MCF 10A (cell line): ENCODE data around the gene RANBP3L. TPM values are rescaled to one million over a fixed set of nuclear protein-coding genes. Genes with fewer than 3 reads are reported as not detected.

ENCODE experiments used
- BruUV-seq: library from RNA; stranded (reverse); fragments of 400-500 nt; replicated peaks from 2 replicates; lab custom pipeline; 2021; lab: Mats Ljungman, UMichigan
- CTCF ChIA-PET: fragments of 300-600 bp; sonication (Branson Sonifier 250); formaldehyde crosslinking; extraction: SDS; loops from one replicate; lab custom pipeline; 2021; ENCODE audit warnings: antibody characterized with exemption, inconsistent platforms; lab: Yijun Ruan, JAX
- POLR2A ChIA-PET: fragments of 300-600, 350-650 bp; sonication (Branson Sonifier 250); formaldehyde crosslinking; extraction: SDS; loops from one replicate; lab custom pipeline; 2020; ENCODE audit warnings: antibody characterized with exemption, inconsistent platforms; lab: Yijun Ruan, JAX
- DNase-seq: peaks from one replicate; pipeline ENCODE4 v3.0.0-alpha.2; 2018; ENCODE audit not compliant: unreplicated experiment
- H3K27ac Mint-ChIP-seq: one replicate; pipeline ENCODE4 v1.8.0; 2022; ENCODE audit warnings: mild to moderate bottlenecking, low read depth, mixed read lengths; ENCODE audit not compliant: unreplicated experiment
- H3K27me3 Mint-ChIP-seq: one replicate; pipeline ENCODE4 v1.8.0; 2022; ENCODE audit warnings: mixed read lengths; ENCODE audit not compliant: insufficient read depth, unreplicated experiment
- H3K36me3 Mint-ChIP-seq: one replicate; pipeline ENCODE4 v1.8.0; 2022; ENCODE audit warnings: mild to moderate bottlenecking, moderate library complexity, mixed read lengths; ENCODE audit not compliant: insufficient read depth, unreplicated experiment
- H3K4me1 Mint-ChIP-seq: one replicate; pipeline ENCODE4 v1.8.0; 2022; ENCODE audit warnings: mixed read lengths; ENCODE audit not compliant: insufficient read depth, unreplicated experiment
- H3K4me3 Mint-ChIP-seq: one replicate; pipeline ENCODE4 v1.8.0; 2022; ENCODE audit warnings: mild to moderate bottlenecking, moderate library complexity, mixed read lengths; ENCODE audit not compliant: unreplicated experiment
- H3K9me3 Mint-ChIP-seq: one replicate; pipeline ENCODE4 v1.8.0; 2022; ENCODE audit warnings: mixed read lengths; ENCODE audit not compliant: unreplicated experiment
- CTCF ChIP-seq: fragments of 200-600 bp; IDR thresholded peaks from one replicate; pipeline ENCODE4 v1.8.0; 2022; ENCODE audit warnings: antibody characterized with exemption, mild to moderate bottlenecking; ENCODE audit not compliant: unreplicated experiment
- intact Hi-C: fragments of 100-400 bp; cut with micrococcal nuclease; formaldehyde crosslinking; loops from 2 replicates; pipeline ENCODE4 v1.14.1; 2022
- total RNA-seq: library from RNA; stranded (reverse); gene quantifications from 2 replicates; pipeline ENCODE4 v1.2.3, GENCODE V29; 2022

RANBP3L gene
- total RNA-seq, 1 experiment from 2014 or later, result not detected

GRCh38 chr5:36261186-36261585 is 40.5 kb downstream of the RANBP3L start:
- DNase-seq, result no peak
- BruUV-seq, result no TSS peak
- peaks cover 14% of the 10 kb centered on the region for H3K27me3 Mint-ChIP-seq
- no peak for TF ChIP-seq CTCF
- H3K4me3 Mint-ChIP-seq, result no peak overlapping the region
- H3K9me3 Mint-ChIP-seq, result no peaks in the 10 kb centered on the region
- H3K4me1 Mint-ChIP-seq, result no peaks in the 10 kb centered on the region
- no peaks in the 10 kb centered on the region for H3K36me3 Mint-ChIP-seq
- H3K27ac Mint-ChIP-seq, result no peak overlapping the region
- ChIA-PET POLR2A (no interaction called here), CTCF (interaction anchor here (1.7 to 2.8 kb wide), 3 partner anchors 141 to 431 kb away, joined by 4 to 7 read pairs (median 6); no protein-coding TSS in a partner anchor)
- intact Hi-C loops, result no loop called here

- Mint-ChIP-seq H3K27me3 (no peaks in the 10 kb centered on the region), H3K4me3 (no peak overlapping the region), H3K36me3 (no peaks in the 10 kb centered on the region), H3K4me1 (no peaks in the 10 kb centered on the region), H3K9me3 (no peaks in the 10 kb centered on the region), H3K27ac (no peak overlapping the region)
- DNase-seq, result no peak
- TF ChIP-seq CTCF, result no peak
- no TSS peak for BruUV-seq
- ChIA-PET CTCF (interaction anchor here (1.0 to 1.1 kb wide), 3 partner anchors 52 to 448 kb away, joined by 3 to 4 read pairs (median 3); no protein-coding TSS in a partner anchor), POLR2A (interaction anchor here (0.7 to 0.8 kb wide), 2 partner anchors 49 to 102 kb away, joined by 3 read pairs; partner anchors contain the start of genes LMBRD2 and SKP2)
- intact Hi-C loops, result no loop called here
Measured at GRCh38 chr5:36253575-36253974, 48.1 kb downstream of the RANBP3L start.

GRCh38 chr5:36252722-36253365 is 48.9 kb downstream of the RANBP3L start:
- intact Hi-C loops, result no loop called here
- POLR2A ChIA-PET, result interaction anchor here (0.7 to 0.8 kb wide), 2 partner anchors 49 to 101 kb away, joined by 3 read pairs; partner anchors contain the start of genes LMBRD2 and SKP2
- Mint-ChIP-seq H3K36me3 (no peaks in the 10 kb centered on the region), H3K27ac (no peak overlapping the region), H3K9me3 (no peaks in the 10 kb centered on the region), H3K4me1 (no peaks in the 10 kb centered on the region), H3K27me3 (no peaks in the 10 kb centered on the region), H3K4me3 (no peak overlapping the region)
- CTCF ChIA-PET, result interaction anchor here (0.9 to 2.2 kb wide), 5 partner anchors 11 to 448 kb away, joined by 3 to 7 read pairs (median 3); partner anchors contain the start of gene NADK2
- BruUV-seq, result no TSS peak
- peak; percentile 21 for DNase-seq
- TF ChIP-seq CTCF, result no peak

- Mint-ChIP-seq H3K27me3 (no peaks in the 10 kb centered on the region), H3K4me3 (no peak overlapping the region), H3K36me3 (no peaks in the 10 kb centered on the region), H3K9me3 (no peaks in the 10 kb centered on the region), H3K27ac (no peak overlapping the region), H3K4me1 (no peaks in the 10 kb centered on the region)
- intact Hi-C loops, result no loop called here
- DNase-seq, result no peak
- ChIA-PET CTCF (interaction anchor here (0.5 to 3.6 kb wide), 5 partner anchors 9 to 255 kb away, joined by 3 to 16 read pairs (median 7); partner anchors contain the start of gene NADK2), POLR2A (interaction anchor here (1.1 to 2.4 kb wide), 2 partner anchors 10 to 356 kb away, joined by 3 to 9 read pairs; partner anchors contain the start of gene NADK2)
- BruUV-seq, result no TSS peak
- TF ChIP-seq CTCF, result no peak
Measured at GRCh38 chr5:36251218-36251617, 50.5 kb downstream of the RANBP3L start.
